H9 (cell line): ENCODE measurements around the gene GLT1D1. TPM values are rescaled to one million over a fixed set of nuclear protein-coding genes. Genes with fewer than 3 reads are reported as not detected.

ENCODE experiments used
- DNase-seq: peaks from one replicate; pipeline ENCODE4 v3.0.0-alpha.2; 2017
- H2AFZ ChIP-seq: one replicate; pipeline ENCODE4 v1.6.1; 2013; ENCODE audit warnings: mild to moderate bottlenecking, low read length, control low read depth, moderate library complexity
- H2AK5ac ChIP-seq: 2 replicates; pipeline ENCODE4 v1.6.1; 2013; ENCODE audit warnings: low read length, control low read depth, mixed read lengths; ENCODE audit not compliant: insufficient read length
- H2BK120ac ChIP-seq: one replicate; pipeline ENCODE4 v1.6.1; 2013; ENCODE audit warnings: low read depth, mild to moderate bottlenecking, low read length, control low read depth, inconsistent platforms; ENCODE audit not compliant: poor library complexity, severe bottlenecking
- H2BK12ac ChIP-seq: 2 replicates; pipeline ENCODE4 v1.6.1; 2013; ENCODE audit warnings: low read length, control low read depth, mixed read lengths, low read depth; ENCODE audit not compliant: insufficient read length
- H2BK15ac ChIP-seq: 2 replicates; pipeline ENCODE4 v1.6.1; 2013; ENCODE audit warnings: low read depth, low read length, control low read depth
- H2BK20ac ChIP-seq: one replicate; pipeline ENCODE4 v1.6.1; 2013; ENCODE audit warnings: low read depth, mild to moderate bottlenecking, low read length, control low read depth, inconsistent platforms; ENCODE audit not compliant: poor library complexity, severe bottlenecking
- H2BK5ac ChIP-seq: 2 replicates; pipeline ENCODE4 v1.6.1; 2013; ENCODE audit warnings: low read length, control low read depth, mixed read lengths; ENCODE audit not compliant: insufficient read length
- H3K14ac ChIP-seq: 2 replicates; pipeline ENCODE4 v1.6.1; 2013; ENCODE audit warnings: low read length, control low read depth; ENCODE audit not compliant: insufficient read depth
- H3K18ac ChIP-seq: 2 replicates; pipeline ENCODE4 v1.6.1; 2013; ENCODE audit warnings: low read depth, mild to moderate bottlenecking, mixed read lengths, low read length, control low read depth; ENCODE audit not compliant: insufficient read length
- H3K23ac ChIP-seq: 2 replicates; pipeline ENCODE4 v1.6.1; 2013; ENCODE audit warnings: low read length, control low read depth, mixed read lengths, low read depth; ENCODE audit not compliant: insufficient read length
- H3K23me2 ChIP-seq: 2 replicates; pipeline ENCODE4 v1.6.1; 2013; ENCODE audit warnings: low read depth, mild to moderate bottlenecking, mixed read lengths, low read length, control low read depth; ENCODE audit not compliant: insufficient read length, poor library complexity, severe bottlenecking
- H3K27ac ChIP-seq: 2 replicates; pipeline ENCODE4 v1.5.1; 2013; ENCODE audit warnings: low read length, control low read depth, mixed read lengths, low read depth; ENCODE audit not compliant: insufficient read length
- H3K27me3 ChIP-seq: 2 replicates; pipeline ENCODE4 v1.6.1; 2013; ENCODE audit warnings: low read length, control low read depth, inconsistent platforms; ENCODE audit not compliant: insufficient read depth
- H3K4ac ChIP-seq: 2 replicates; pipeline ENCODE4 v1.6.1; 2013; ENCODE audit warnings: low read depth, mild to moderate bottlenecking, control low read depth, inconsistent platforms, low read length, moderate library complexity
- H3K4me1 ChIP-seq: 2 replicates; pipeline ENCODE4 v1.6.1; 2013; ENCODE audit warnings: low read length, control low read depth, inconsistent platforms; ENCODE audit not compliant: insufficient read depth
- H3K4me2 ChIP-seq: 2 replicates; pipeline ENCODE4 v1.6.1; 2013; ENCODE audit warnings: low read length, control low read depth, mixed read lengths; ENCODE audit not compliant: insufficient read length, insufficient read depth
- H3K56ac ChIP-seq: 2 replicates; pipeline ENCODE4 v1.6.1; 2013; ENCODE audit warnings: low read depth, mild to moderate bottlenecking, mixed read lengths, low read length, control low read depth; ENCODE audit not compliant: insufficient read length
- H3K79me1 ChIP-seq: 2 replicates; pipeline ENCODE4 v1.6.1; 2013; ENCODE audit warnings: low read depth, mild to moderate bottlenecking, moderate library complexity, low read length, control low read depth, inconsistent platforms; ENCODE audit not compliant: insufficient read depth, poor library complexity, severe bottlenecking
- H3K79me2 ChIP-seq: 2 replicates; pipeline ENCODE4 v1.6.1; 2013; ENCODE audit warnings: low read length, control low read depth, inconsistent platforms; ENCODE audit not compliant: insufficient read depth
- H3K9ac ChIP-seq: 2 replicates; pipeline ENCODE4 v1.6.1; 2013; ENCODE audit warnings: low read length, control low read depth, mixed read lengths; ENCODE audit not compliant: insufficient read length; ENCODE audit errors: extremely low read depth
- H3K9me3 ChIP-seq: one replicate; pipeline ENCODE4 v1.6.1; 2013; ENCODE audit warnings: low read depth, low read length, inconsistent platforms; ENCODE audit not compliant: control insufficient read depth
- H3T11ph ChIP-seq: one replicate; pipeline ENCODE4 v1.6.1; 2013; ENCODE audit warnings: mild to moderate bottlenecking, low read length, control low read depth, inconsistent platforms
- H4K20me1 ChIP-seq: one replicate; pipeline ENCODE4 v1.6.1; 2013; ENCODE audit not compliant: control insufficient read depth, insufficient read length, insufficient read depth
- H4K5ac ChIP-seq: 2 replicates; pipeline ENCODE4 v1.6.1; 2013; ENCODE audit warnings: low read depth, mild to moderate bottlenecking, mixed read lengths, low read length, control low read depth; ENCODE audit not compliant: insufficient read length
- H4K8ac ChIP-seq: replicated peaks from 2 replicates; pipeline ENCODE4 v1.6.1; 2013; ENCODE audit warnings: low read length, control low read depth, mixed read lengths, low read depth; ENCODE audit not compliant: insufficient read length
- H4K91ac ChIP-seq: 2 replicates; pipeline ENCODE4 v1.6.1; 2013; ENCODE audit warnings: low read depth, mild to moderate bottlenecking, moderate library complexity, mixed read lengths, low read length, control low read depth; ENCODE audit not compliant: insufficient read length
- H3K27ac Mint-ChIP-seq, 3 experiments: 2 replicates in 2 of 3; 3 replicates in 1 of 3; pipeline ENCODE4 v1.8.0; 2020 to 2021; ENCODE audit warnings: mixed read lengths in 3 of 3, mild to moderate bottlenecking in 1 of 3, moderate library complexity in 1 of 3
- H3K27me3 Mint-ChIP-seq: 2 replicates; pipeline ENCODE4 v1.8.0; 2021; ENCODE audit warnings: low read depth, mild to moderate bottlenecking, moderate library complexity, mixed read lengths
- H3K36me3 Mint-ChIP-seq, 3 experiments: 2 replicates in 2 of 3; 3 replicates in 1 of 3; pipeline ENCODE4 v1.8.0; 2020 to 2021; ENCODE audit warnings: low read depth in 3 of 3, mixed read lengths in 3 of 3; ENCODE audit not compliant: insufficient read depth in 1 of 3
- H3K4me1 Mint-ChIP-seq, 2 experiments: 2 replicates each; pipeline ENCODE4 v1.8.0; 2020; ENCODE audit warnings: mixed read lengths in 2 of 2
- H3K4me3 Mint-ChIP-seq, 2 experiments: 2 replicates in 1 of 2; 3 replicates in 1 of 2; pipeline ENCODE4 v1.8.0; 2020 to 2021; ENCODE audit warnings: mild to moderate bottlenecking in 2 of 2, mixed read lengths in 2 of 2, moderate library complexity in 1 of 2
- H3K9me3 Mint-ChIP-seq, 2 experiments: 2 replicates in 1 of 2; 3 replicates in 1 of 2; pipeline ENCODE4 v1.8.0; 2020; ENCODE audit warnings: mild to moderate bottlenecking in 2 of 2, mixed read lengths in 2 of 2, moderate library complexity in 1 of 2
- CTCF ChIP-seq: fragments of 200-600 bp; sonication (generic); conservative IDR thresholded peaks from 3 replicates; pipeline ENCODE4 v1.8.0; 2021; ENCODE audit warnings: antibody characterized with exemption, mild to moderate bottlenecking
- WGBS: extraction: QIAGEN DNeasy Blood & Tissue Kit; methylation state at CpG from one replicate; pipeline ENCODE4 v1.1.7; 2013; ENCODE audit warnings: missing lambda C conversion rate, low lambda C conversion rate, mixed read lengths; ENCODE audit not compliant: insufficient read length; ENCODE audit errors: extremely low coverage; 5-methylcytosine and 5-hydroxymethylcytosine counted together
- total RNA-seq: library from RNA; stranded (reverse); gene quantifications from 2 replicates; pipeline ENCODE4 v1.2.1, GENCODE V29; 2021

GLT1D1 gene
- total RNA-seq, 1 experiment from 2014 or later = 7.0 TPM

- peaks cover 58% of the 10 kb centered on the region for H3K79me2 ChIP-seq
- H3K18ac ChIP-seq = no peak overlapping the region
- H3T11ph ChIP-seq = no peak overlapping the region
- no peak overlapping the region for H3K23ac ChIP-seq
- no peak overlapping the region for H4K8ac ChIP-seq
- no peaks in the 10 kb centered on the region for H3K9me3 ChIP-seq
- peaks cover 17% of the 10 kb centered on the region for H3K79me1 ChIP-seq
- Mint-ChIP-seq H3K4me1 (peaks cover 43 to 46% of the 10 kb centered on the region in 2 experiments), H3K9me3 (no peaks in the 10 kb centered on the region), H3K27me3 (no peaks in the 10 kb centered on the region), H3K4me3 (no peak overlapping the region), H3K36me3 (peaks cover 24 to 36% (median 34%) of the 10 kb centered on the region in 3 experiments; a peak in 6 of 7 replicates), H3K27ac (peak overlapping the region in 2 of 3 experiments; percentile 46 to 49; a peak in 2 of 7 replicates)
- no peak overlapping the region for H3K56ac ChIP-seq
- no peaks in the 10 kb centered on the region for H3K23me2 ChIP-seq
- H4K20me1 ChIP-seq = no peaks in the 10 kb centered on the region
- no peak for DNase-seq
- no peak overlapping the region for H2AFZ ChIP-seq
- H3K4ac ChIP-seq = no peak overlapping the region
- H3K27me3 ChIP-seq = no peaks in the 10 kb centered on the region
- no peak overlapping the region for H2BK20ac ChIP-seq
- WGBS = no CpG with 5 or more reads among the region's 7 CpGs
- H3K14ac ChIP-seq = no peak overlapping the region
- no peak overlapping the region for H2BK12ac ChIP-seq
- no peak overlapping the region for H3K9ac ChIP-seq
- no peak overlapping the region for H3K4me2 ChIP-seq
- H3K4me1 ChIP-seq = peaks cover 7% of the 10 kb centered on the region; the same call in 1 of the 2 replicates
- H4K91ac ChIP-seq = no peak overlapping the region
- H3K27ac ChIP-seq = no peak overlapping the region
- no peak for TF ChIP-seq CTCF
- no peak overlapping the region for H2BK15ac ChIP-seq
- no peak overlapping the region for H2BK120ac ChIP-seq
- H2BK5ac ChIP-seq = no peak overlapping the region
- H4K5ac ChIP-seq = no peak overlapping the region
- no peak overlapping the region for H2AK5ac ChIP-seq
These were observed 37.3 kb upstream of the GLT1D1 start for GRCh38 chr12:128815779-128816642.
